Neural cell (in vitro differentiated cells): ENCODE results near the gene USP40. TPM values are rescaled to one million over a fixed set of nuclear protein-coding genes. Genes with fewer than 3 reads are reported as not detected.

Source experiments
- H2AFZ ChIP-seq: fragments of 200-600, 300-800 bp; sonication (generic), shearing (Covaris generic); 2 replicates; pipeline ENCODE4 v1.6.0; 2014; ENCODE audit warnings: low read depth, mild to moderate bottlenecking, antibody characterized with exemption, low read length, moderate library complexity
- H3F3A ChIP-seq: fragments of 200-600 bp; shearing (Covaris generic); 2 replicates; pipeline ENCODE4 v1.6.1; 2016; ENCODE audit warnings: mild to moderate bottlenecking, moderate library complexity, mixed read lengths, antibody characterized with exemption, low read length; ENCODE audit not compliant: insufficient read depth, poor library complexity, severe bottlenecking
- H3K27ac ChIP-seq: fragments of 200-600, 300-800 bp; sonication (generic), shearing (Covaris generic); 2 replicates; pipeline ENCODE4 v1.5.1; 2014; ENCODE audit warnings: mild to moderate bottlenecking, low read length, moderate library complexity
- H3K27me3 ChIP-seq: fragments of 300-800, 200-600 bp; sonication (generic), shearing (Covaris generic); 2 replicates; pipeline ENCODE4 v1.6.0; 2014; ENCODE audit warnings: mild to moderate bottlenecking, low read depth, low read length, moderate library complexity; ENCODE audit not compliant: insufficient read depth
- H3K36me3 ChIP-seq: fragments of 300-800, 200-600 bp; sonication (generic), shearing (Covaris generic); 2 replicates; pipeline ENCODE4 v1.5.1; 2014; ENCODE audit warnings: mild to moderate bottlenecking, antibody characterized with exemption, low read length, moderate library complexity; ENCODE audit not compliant: insufficient read depth
- H3K4me2 ChIP-seq: fragments of 300-800, 200-600 bp; sonication (generic), shearing (Covaris generic); 2 replicates; pipeline ENCODE4 v1.6.0; 2014; ENCODE audit warnings: mild to moderate bottlenecking, low read length
- H3K4me3 ChIP-seq: fragments of 300-800, 200-600 bp; sonication (generic), shearing (Covaris generic); 2 replicates; pipeline ENCODE4 v1.5.1; 2014; ENCODE audit warnings: mild to moderate bottlenecking, low read length, moderate library complexity
- H3K79me2 ChIP-seq: fragments of 200-600 bp; shearing (Covaris generic); replicated peaks from 2 replicates; pipeline ENCODE4 v1.6.0; 2014; ENCODE audit warnings: mild to moderate bottlenecking, low read length, moderate library complexity; ENCODE audit not compliant: insufficient read depth
- H3K9ac ChIP-seq: fragments of 300-800, 200-600 bp; sonication (generic), shearing (Covaris generic); 2 replicates; pipeline ENCODE4 v1.6.1; 2016; ENCODE audit warnings: mild to moderate bottlenecking, low read length, mixed read lengths
- H3K9me2 ChIP-seq: fragments of 200-600 bp; shearing (Covaris generic); 2 replicates; pipeline ENCODE4 v1.6.1; 2016; ENCODE audit warnings: mild to moderate bottlenecking, low read length, mixed read lengths; ENCODE audit not compliant: insufficient read depth
- H3K9me3 ChIP-seq: fragments of 200-600, 300-800 bp; sonication (generic), shearing (Covaris generic); 2 replicates; pipeline ENCODE4 v1.6.1; 2016; ENCODE audit warnings: mild to moderate bottlenecking, mixed run types, low read length, moderate library complexity, mixed read lengths
- H4K20me1 ChIP-seq: fragments of 200-600 bp; shearing (Covaris generic); 2 replicates; pipeline ENCODE4 v1.6.1; 2016; ENCODE audit warnings: mild to moderate bottlenecking, mixed run types; ENCODE audit not compliant: insufficient read depth
- EP300 ChIP-seq: fragments of 450-650 bp; conservative IDR thresholded peaks from 2 replicates; pipeline ENCODE4 v1.6.1; 2014; ENCODE audit warnings: antibody characterized with exemption, mild to moderate bottlenecking, moderate library complexity; ENCODE audit not compliant: poor library complexity, severe bottlenecking
- EZH2 ChIP-seq: fragments of 200-600, 300-800 bp; shearing (Covaris generic), sonication (generic); IDR thresholded peaks from 2 replicates; pipeline ENCODE4 v1.6.1; 2014; ENCODE audit warnings: antibody characterized with exemption, low read length, borderline replicate concordance, mild to moderate bottlenecking; ENCODE audit not compliant: insufficient read depth, poor library complexity, severe bottlenecking
- MXI1 ChIP-seq: fragments of 450-650 bp; conservative IDR thresholded peaks from 2 replicates; pipeline ENCODE4 v1.6.1; 2014; ENCODE audit warnings: antibody characterized with exemption, mild to moderate bottlenecking; ENCODE audit not compliant: poor library complexity, severe bottlenecking
- POLR2AphosphoS5 ChIP-seq: IDR thresholded peaks from 2 replicates; pipeline ENCODE4 v1.6.1; 2012
- RAD21 ChIP-seq: fragments of 450-650 bp; conservative IDR thresholded peaks from 2 replicates; pipeline ENCODE4 v1.6.1; 2014; ENCODE audit warnings: antibody characterized with exemption, mild to moderate bottlenecking, moderate library complexity
- SMC3 ChIP-seq: fragments of 450-650 bp; conservative IDR thresholded peaks from 2 replicates; pipeline ENCODE4 v1.6.1; 2014; ENCODE audit warnings: antibody characterized with exemption, mild to moderate bottlenecking, moderate library complexity; ENCODE audit not compliant: poor library complexity
- TAF1 ChIP-seq: IDR thresholded peaks from 2 replicates; pipeline ENCODE4 v1.6.1; 2012; ENCODE audit warnings: low read depth
- polyA plus RNA-seq: library from polyadenylated mRNA; depleted of rRNA; stranded (reverse); fragments of >200 nt; gene quantifications from 2 replicates; pipeline ENCODE4 v1.2.3, GENCODE V29; 2014
- TF ChIP-seq, protein P1 (sequence below): fragments of 450-650 bp; IDR thresholded peaks from 2 replicates; pipeline ENCODE4 v1.5.1; 2014; ENCODE audit warnings: antibody characterized with exemption, mild to moderate bottlenecking, moderate library complexity; ENCODE audit not compliant: poor library complexity, severe bottlenecking
- TF ChIP-seq, protein P2 (sequence below): IDR thresholded peaks from 2 replicates; pipeline ENCODE4 v1.6.1; 2012; ENCODE audit warnings: borderline replicate concordance

The USP40 gene
- polyA plus RNA-seq, 1 donor from 2014 or later, result 33.3 TPM

DNA sequence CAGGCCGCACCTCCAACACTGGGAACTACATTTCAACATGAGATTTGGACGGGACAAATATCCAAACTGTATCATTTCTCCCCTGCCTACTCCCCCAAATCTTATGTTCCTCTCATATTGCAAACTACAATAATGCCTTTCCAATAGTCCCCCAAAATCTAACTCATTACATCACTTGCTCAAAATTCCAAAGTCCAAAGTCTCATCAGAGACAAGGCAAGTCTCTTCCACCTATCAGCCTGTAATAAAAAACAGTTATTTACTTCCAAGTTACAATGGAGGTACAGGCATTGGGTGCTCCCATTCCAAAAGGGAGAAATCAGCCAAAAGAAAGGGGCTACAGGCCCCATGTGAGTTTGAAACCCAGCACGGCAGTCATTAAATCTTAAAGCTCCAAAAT, 38.2 kb upstream of the USP40 start:
- Histone ChIP-seq H3K9ac (no peak overlapping the region), H3K27me3 (no peaks in the 10 kb centered on the region), H2AFZ (no peak overlapping the region), H3K4me2 (no peak overlapping the region), H3K79me2 (no peaks in the 10 kb centered on the region), H3K9me3 (no peaks in the 10 kb centered on the region), H3K27ac (no peak overlapping the region), H3K36me3 (no peaks in the 10 kb centered on the region), H3F3A (no peaks in the 10 kb centered on the region), H3K4me3 (no peak overlapping the region), H3K9me2 (no peaks in the 10 kb centered on the region), H4K20me1 (no peaks in the 10 kb centered on the region)
- TF ChIP-seq POLR2AphosphoS5 (no peak), EZH2 (no peak), TAF1 (no peak), MXI1 (no peak), EP300 (no peak)
- TF ChIP-seq, protein P1, sequence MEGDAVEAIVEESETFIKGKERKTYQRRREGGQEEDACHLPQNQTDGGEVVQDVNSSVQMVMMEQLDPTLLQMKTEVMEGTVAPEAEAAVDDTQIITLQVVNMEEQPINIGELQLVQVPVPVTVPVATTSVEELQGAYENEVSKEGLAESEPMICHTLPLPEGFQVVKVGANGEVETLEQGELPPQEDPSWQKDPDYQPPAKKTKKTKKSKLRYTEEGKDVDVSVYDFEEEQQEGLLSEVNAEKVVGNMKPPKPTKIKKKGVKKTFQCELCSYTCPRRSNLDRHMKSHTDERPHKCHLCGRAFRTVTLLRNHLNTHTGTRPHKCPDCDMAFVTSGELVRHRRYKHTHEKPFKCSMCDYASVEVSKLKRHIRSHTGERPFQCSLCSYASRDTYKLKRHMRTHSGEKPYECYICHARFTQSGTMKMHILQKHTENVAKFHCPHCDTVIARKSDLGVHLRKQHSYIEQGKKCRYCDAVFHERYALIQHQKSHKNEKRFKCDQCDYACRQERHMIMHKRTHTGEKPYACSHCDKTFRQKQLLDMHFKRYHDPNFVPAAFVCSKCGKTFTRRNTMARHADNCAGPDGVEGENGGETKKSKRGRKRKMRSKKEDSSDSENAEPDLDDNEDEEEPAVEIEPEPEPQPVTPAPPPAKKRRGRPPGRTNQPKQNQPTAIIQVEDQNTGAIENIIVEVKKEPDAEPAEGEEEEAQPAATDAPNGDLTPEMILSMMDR, result no peak
- TF ChIP-seq, protein P2, sequence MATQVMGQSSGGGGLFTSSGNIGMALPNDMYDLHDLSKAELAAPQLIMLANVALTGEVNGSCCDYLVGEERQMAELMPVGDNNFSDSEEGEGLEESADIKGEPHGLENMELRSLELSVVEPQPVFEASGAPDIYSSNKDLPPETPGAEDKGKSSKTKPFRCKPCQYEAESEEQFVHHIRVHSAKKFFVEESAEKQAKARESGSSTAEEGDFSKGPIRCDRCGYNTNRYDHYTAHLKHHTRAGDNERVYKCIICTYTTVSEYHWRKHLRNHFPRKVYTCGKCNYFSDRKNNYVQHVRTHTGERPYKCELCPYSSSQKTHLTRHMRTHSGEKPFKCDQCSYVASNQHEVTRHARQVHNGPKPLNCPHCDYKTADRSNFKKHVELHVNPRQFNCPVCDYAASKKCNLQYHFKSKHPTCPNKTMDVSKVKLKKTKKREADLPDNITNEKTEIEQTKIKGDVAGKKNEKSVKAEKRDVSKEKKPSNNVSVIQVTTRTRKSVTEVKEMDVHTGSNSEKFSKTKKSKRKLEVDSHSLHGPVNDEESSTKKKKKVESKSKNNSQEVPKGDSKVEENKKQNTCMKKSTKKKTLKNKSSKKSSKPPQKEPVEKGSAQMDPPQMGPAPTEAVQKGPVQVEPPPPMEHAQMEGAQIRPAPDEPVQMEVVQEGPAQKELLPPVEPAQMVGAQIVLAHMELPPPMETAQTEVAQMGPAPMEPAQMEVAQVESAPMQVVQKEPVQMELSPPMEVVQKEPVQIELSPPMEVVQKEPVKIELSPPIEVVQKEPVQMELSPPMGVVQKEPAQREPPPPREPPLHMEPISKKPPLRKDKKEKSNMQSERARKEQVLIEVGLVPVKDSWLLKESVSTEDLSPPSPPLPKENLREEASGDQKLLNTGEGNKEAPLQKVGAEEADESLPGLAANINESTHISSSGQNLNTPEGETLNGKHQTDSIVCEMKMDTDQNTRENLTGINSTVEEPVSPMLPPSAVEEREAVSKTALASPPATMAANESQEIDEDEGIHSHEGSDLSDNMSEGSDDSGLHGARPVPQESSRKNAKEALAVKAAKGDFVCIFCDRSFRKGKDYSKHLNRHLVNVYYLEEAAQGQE, result no peak

DNA sequence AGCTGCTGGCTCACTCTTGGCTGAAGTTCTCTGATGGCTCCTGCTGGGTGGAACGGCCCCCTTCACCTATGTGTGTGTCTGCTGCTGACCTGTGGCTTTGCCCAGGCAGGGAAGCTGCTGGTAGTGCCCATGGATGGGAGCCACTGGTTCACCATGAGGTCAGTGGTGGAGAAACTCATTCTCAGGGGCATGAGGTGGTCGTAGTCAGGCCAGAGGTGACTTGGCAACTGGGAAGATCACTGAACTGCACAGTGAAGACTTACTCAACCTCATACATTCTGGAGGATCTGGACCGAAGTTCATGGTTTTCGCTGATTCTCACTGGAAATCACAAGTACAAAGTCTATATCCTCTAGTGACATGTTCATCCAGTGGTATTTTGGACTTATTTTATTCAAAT, 36.9 kb upstream of the USP40 start:
- Histone ChIP-seq H3K9ac (no peak overlapping the region), H4K20me1 (no peaks in the 10 kb centered on the region), H3K27me3 (no peaks in the 10 kb centered on the region), H3K79me2 (no peaks in the 10 kb centered on the region), H3K4me2 (no peak overlapping the region), H3K27ac (no peak overlapping the region), H3F3A (no peaks in the 10 kb centered on the region), H3K36me3 (no peaks in the 10 kb centered on the region), H3K9me3 (no peaks in the 10 kb centered on the region), H2AFZ (no peak overlapping the region), H3K9me2 (no peaks in the 10 kb centered on the region), H3K4me3 (no peak overlapping the region)
- no peak for TF ChIP-seq SMC3
- TF ChIP-seq TAF1, result no peak
- no peak for TF ChIP-seq MXI1
- TF ChIP-seq, protein P1, result no peak
- TF ChIP-seq EZH2, result no peak
- TF ChIP-seq RAD21, result no peak
- no peak for TF ChIP-seq EP300
- no peak for TF ChIP-seq POLR2AphosphoS5
- TF ChIP-seq, protein P2, result no peak
